Measurements from ENCODE around the gene SPHK2. TPM values are rescaled to one million over a fixed set of nuclear protein-coding genes. Genes with fewer than 3 reads are reported as not detected.
A peak's percentile ranks its signal among the peaks of the same experiment; 100 is the strongest.
"Not testable (repeated sequence)": the region's sequence is repeated elsewhere in the genome, so short reads cannot be mapped to it uniquely, and the experiment has no call there.

Gene SPHK2
- total RNA-seq, 2 donors from 2014 or later, result 25.7 to 40.4 TPM

- Mint-ChIP-seq H3K9me3 (no peaks in the 10 kb centered on the region), H3K36me3 (peaks cover 4 to 6% of the 10 kb centered on the region in 2 donors), H3K27ac (peak overlapping the region; percentile 22 to 56)
- ATAC-seq (no peak), DNase-seq (ENCODE audit: low spot score in 2 of 2) (peak in 1 of 2 donors; percentile 59)
Measured at GRCh38 chr19:48629599-48630295, 10.4 kb downstream of the SPHK2 start.

GRCh38 chr19:48630296-48631063, 11.2 kb downstream of the SPHK2 start:
- DNase-seq (ENCODE audit: low spot score in 2 of 2), result no peak
- Mint-ChIP-seq H3K27ac (peak overlapping the region in 1 of 2 donors; percentile 79), H3K36me3 (peaks cover 4 to 6% of the 10 kb centered on the region in 2 donors), H3K9me3 (no peaks in the 10 kb centered on the region)
- no peak for ATAC-seq

GRCh38 chr19:48631225-48631624, 11.9 kb downstream of the SPHK2 start:
- no peak for DNase-seq (ENCODE audit: low spot score in 2 of 2)
- Mint-ChIP-seq H3K9me3 (no peaks in the 10 kb centered on the region), H3K27ac (peak overlapping the region in 1 of 2 donors; percentile 93)

GRCh38 chr19:48632286-48632685, 13.0 kb downstream of the SPHK2 start:
- DNase-seq (ENCODE audit: low spot score in 2 of 2); ATAC-seq; H3K36me3 Mint-ChIP-seq; H3K9me3 Mint-ChIP-seq: not testable (repeated sequence)
- H3K27ac Mint-ChIP-seq, result peak overlapping the region; percentile 55 to 93

More at GRCh38 chr19:48631225-48631624, 11.9 kb downstream of the SPHK2 start:
- peaks cover 4 to 6% of the 10 kb centered on the region in 2 donors for H3K36me3 Mint-ChIP-seq
- no peak for ATAC-seq

- ATAC-seq (no peak), DNase-seq (ENCODE audit: low spot score in 2 of 2) (no peak)
- peaks cover 4 to 9% of the 10 kb centered on the region in 2 donors for H3K36me3 Mint-ChIP-seq
- peak overlapping the region; percentile 55 to 93 for H3K27ac Mint-ChIP-seq
- peaks cover 0 to 3% of the 10 kb centered on the region in 2 donors for H3K9me3 Mint-ChIP-seq
Measured at GRCh38 chr19:48632692-48633147, 13.4 kb downstream of the SPHK2 start.

- DNase-seq (ENCODE audit: low spot score in 2 of 2) (no peak), ATAC-seq (no peak)
Measured at GRCh38 chr19:48633148-48634035, 14.1 kb downstream of the SPHK2 start.

GRCh38 chr19:48634036-48634342, 14.7 kb downstream of the SPHK2 start:
- Mint-ChIP-seq H3K9me3 (peaks cover 0 to 11% of the 10 kb centered on the region in 2 donors), H3K27ac (peak overlapping the region; percentile 72 to 93), H3K36me3 (peaks cover 4 to 22% of the 10 kb centered on the region in 2 donors)
- no peak for ATAC-seq
- no peak for DNase-seq (ENCODE audit: low spot score in 2 of 2)

More at GRCh38 chr19:48633148-48634035, 14.1 kb downstream of the SPHK2 start:
- Mint-ChIP-seq H3K36me3 (peaks cover 4 to 16% of the 10 kb centered on the region in 2 donors), H3K27ac (peak overlapping the region in 1 of 2 donors; percentile 93), H3K9me3 (peaks cover 0 to 7% of the 10 kb centered on the region in 2 donors)

- ATAC-seq, result peak; percentile 47 to 67
- Mint-ChIP-seq H3K9me3 (peaks cover 0 to 11% of the 10 kb centered on the region in 2 donors), H3K27ac (peak overlapping the region; percentile 72 to 93), H3K36me3 (peaks cover under 1 to 22% of the 10 kb centered on the region in 2 donors)
- peak; percentile 92 to 93 for DNase-seq (ENCODE audit: low spot score in 2 of 2)
Measured at GRCh38 chr19:48634424-48635262, 15.3 kb downstream of the SPHK2 start.

GRCh38 chr19:48635263-48635965, 16.1 kb downstream of the SPHK2 start:
- peak overlapping the region; percentile 72 to 93 for H3K27ac Mint-ChIP-seq
- peaks cover 0 to 17% of the 10 kb centered on the region in 2 donors for H3K36me3 Mint-ChIP-seq
- peaks cover 0 to 11% of the 10 kb centered on the region in 2 donors for H3K9me3 Mint-ChIP-seq
- ATAC-seq (peak; percentile 25 to 30), DNase-seq (ENCODE audit: low spot score in 2 of 2) (peak; percentile 80 to 81)

GRCh38 chr19:48635966-48636858, 16.9 kb downstream of the SPHK2 start:
- Mint-ChIP-seq H3K36me3 (peaks cover 0 to 16% of the 10 kb centered on the region in 2 donors), H3K9me3 (peaks cover 0 to 11% of the 10 kb centered on the region in 2 donors), H3K27ac (peak overlapping the region; percentile 18 to 71)
- DNase-seq (ENCODE audit: low spot score in 2 of 2), result no peak
- no peak for ATAC-seq

GRCh38 chr19:48636859-48637448, 17.6 kb downstream of the SPHK2 start, which contains the start of gene DBP:
Gene DBP (minus strand): TSS chr19:48637379. CDS start chr19:48636994, 385 bp downstream.
- ATAC-seq (peak in 1 of 2 donors; percentile 3), DNase-seq (ENCODE audit: low spot score in 2 of 2) (peak in 1 of 2 donors; percentile 69)
- Mint-ChIP-seq H3K9me3 (peaks cover 0 to 11% of the 10 kb centered on the region in 2 donors), H3K36me3 (peaks cover 0 to 16% of the 10 kb centered on the region in 2 donors), H3K27ac (peak within 1 kb of the TSS; percentile 91 to 100)

- Mint-ChIP-seq H3K27ac (peak overlapping the region; percentile 91 to 100), H3K9me3 (peaks cover 0 to 11% of the 10 kb centered on the region in 2 donors), H3K36me3 (peaks cover 0 to 16% of the 10 kb centered on the region in 2 donors)
- ATAC-seq, result peak; percentile 52 to 85
- DNase-seq (ENCODE audit: low spot score in 2 of 2), result peak; percentile 88 to 97
Measured at GRCh38 chr19:48637449-48637947, 18.2 kb downstream of the SPHK2 start.

GRCh38 chr19:48637948-48638830, 18.9 kb downstream of the SPHK2 start:
- peak overlapping the region; percentile 91 to 100 for H3K27ac Mint-ChIP-seq
- peak; percentile 21 to 25 for ATAC-seq
- H3K36me3 Mint-ChIP-seq, result peaks cover 0 to 16% of the 10 kb centered on the region in 2 donors
- H3K9me3 Mint-ChIP-seq, result peaks cover 0 to 11% of the 10 kb centered on the region in 2 donors
- peak; percentile 64 to 66 for DNase-seq (ENCODE audit: low spot score in 2 of 2)

Data from activated naive CD4-positive, alpha-beta T cell treated with anti-CD3 and anti-CD28 coated beads, Interleukin-2, amount 50 U/mL, for 72 hours (primary cell).